Lung (tissue), 12 donors: ENCODE data around the gene SCAF1. TPM values are rescaled to one million over a fixed set of nuclear protein-coding genes. Genes with fewer than 3 reads are reported as not detected.

Experiments used
- ATAC-seq: fragments of 200-7000 bp; cut with Tn5 transposase; one replicate; pipeline ENCODE4 v1.9.1; 2020; ENCODE audit warnings: moderate number of reproducible peaks; ENCODE audit not compliant: insufficient read depth, low FRiP score
- DNase-seq, 3 donors: peaks; one replicate each; pipeline ENCODE4 v3.0.0-alpha.2; 2013 to 2017
- H3K27ac ChIP-seq, 2 donors: one replicate each; pipeline ENCODE4 v1.5.1; 2013; ENCODE audit warnings: mild to moderate bottlenecking in 2 of 2, moderate library complexity in 2 of 2, control low read depth in 1 of 2, inconsistent platforms in 1 of 2, low read depth in 1 of 2, low read length in 1 of 2
- H3K27me3 ChIP-seq, 3 donors: one replicate each; pipeline ENCODE4 v1.5.1; 2013; ENCODE audit warnings: low read length in 2 of 3; ENCODE audit not compliant: control insufficient read depth in 3 of 3, insufficient read depth in 3 of 3
- H3K36me3 ChIP-seq, 4 donors: one replicate each; pipeline ENCODE4 v1.5.1; 2013; ENCODE audit warnings: low read length in 4 of 4, mild to moderate bottlenecking in 1 of 4, moderate library complexity in 1 of 4; ENCODE audit not compliant: control insufficient read depth in 4 of 4, insufficient read depth in 4 of 4
- H3K4me1 ChIP-seq, 5 donors: one replicate each; pipeline ENCODE4 v1.5.1; 2013; ENCODE audit warnings: low read length in 5 of 5, mild to moderate bottlenecking in 2 of 5, moderate library complexity in 1 of 5; ENCODE audit not compliant: control insufficient read depth in 5 of 5, insufficient read depth in 5 of 5
- H3K4me3 ChIP-seq: one replicate; pipeline ENCODE4 v1.5.1; 2013; ENCODE audit warnings: mild to moderate bottlenecking, control low read depth, moderate library complexity
- H3K9ac ChIP-seq, 2 donors: one replicate each; pipeline ENCODE4 v1.5.1; 2013; ENCODE audit warnings: low read length in 2 of 2, control low read depth in 1 of 2; ENCODE audit not compliant: insufficient read depth in 1 of 2
- H3K9me3 ChIP-seq, 4 donors: one replicate each; pipeline ENCODE4 v1.5.1; 2013; ENCODE audit warnings: low read length in 3 of 4, mild to moderate bottlenecking in 1 of 4, moderate library complexity in 1 of 4; ENCODE audit not compliant: control insufficient read depth in 4 of 4, insufficient read depth in 3 of 4
- CTCF ChIP-seq: IDR thresholded peaks from 2 replicates; pipeline ENCODE4 v1.5.1; 2012; ENCODE audit warnings: mild to moderate bottlenecking; ENCODE audit errors: control extremely low read depth, extremely low read depth
- WGBS, 2 donors: extraction: QIAGEN DNeasy Blood & Tissue Kit; methylation state at CpG; one replicate each; pipeline ENCODE4 v1.1.7; 2013; 5-methylcytosine and 5-hydroxymethylcytosine counted together
- polyA plus RNA-seq, 2 donors: library from polyadenylated mRNA; stranded (reverse); fragments of 200-250 nt; gene quantifications; one replicate each; pipeline ENCODE4 v1.2.1, GENCODE V29; 2013
- total RNA-seq, 2 donors: library from RNA; depleted of rRNA in 1 of 2; stranded (reverse); fragments of >200 nt in 1 of 2; gene quantifications; one replicate each; pipeline ENCODE4 v1.2.1, GENCODE V29; 2014 to 2021
- donor health status: control.
- donor health status: control.
- donor health status: Bipolar disorder and iron deficiency.
- donor health status: healthy.
- donor health status: DM: yes; HTN: yes; CAD: no.

Gene SCAF1
- total and polyA plus RNA-seq, 4 donors: 22.5 to 80.2 (median 25.5) TPM

- no peak for TF ChIP-seq CTCF
- ATAC-seq (peak; percentile 84), DNase-seq (peak; percentile 100)
- Histone ChIP-seq H3K9me3 (no peaks in the 10 kb centered on the region), H3K4me3 (peak overlapping the region; percentile 83), H3K4me1 (peaks cover 9 to 36% (median 16%) of the 10 kb centered on the region in 5 donors), H3K27ac (peak overlapping the region; percentile 90 to 91), H3K27me3 (no peaks in the 10 kb centered on the region), H3K9ac (peak overlapping the region in 1 of 2 donors; percentile 81), H3K36me3 (peaks cover 0 to 10% (median 5%) of the 10 kb centered on the region in 4 donors)
- WGBS, 2 donors: 0% methylated on average over 34 of the region's 34 CpGs
Measured at GRCh38 chr19:49676784-49677230, 34.8 kb downstream of the SCAF1 start.

- H3K4me3 ChIP-seq: peak within 1 kb of the TSS; percentile 83
- ATAC-seq (no peak), DNase-seq (peak in 2 of 3 donors; percentile 72 to 79)
- peaks cover 0 to 16% (median 10%) of the 10 kb centered on the region in 4 donors for H3K36me3 ChIP-seq
- no peak for TF ChIP-seq CTCF
- H3K27ac ChIP-seq: peak within 1 kb of the TSS; percentile 90 to 93
- WGBS, 2 donors: 0 to 1% methylated on average over 46 to 57 of the region's 57 CpGs
- H3K4me1 ChIP-seq: peaks cover 9 to 31% (median 16%) of the 10 kb centered on the region in 5 donors
- H3K9ac ChIP-seq: peak within 1 kb of the TSS; percentile 44 to 88
- H3K27me3 ChIP-seq: no peaks in the 10 kb centered on the region
- no peaks in the 10 kb centered on the region for H3K9me3 ChIP-seq
Measured at GRCh38 chr19:49677231-49677900, 35.4 kb downstream of the SCAF1 start, which contains the start of gene PRMT1. Gene PRMT1, plus strand, starts transcription at chr19:49677271. Its CDS starts 10 bp downstream, at chr19:49677281.

- WGBS, 2 donors: 2 to 3% methylated on average over 21 of the region's 21 CpGs
- Histone ChIP-seq H3K9me3 (no peaks in the 10 kb centered on the region), H3K36me3 (peaks cover 0 to 21% (median 13%) of the 10 kb centered on the region in 4 donors), H3K4me1 (peaks cover 9 to 31% (median 16%) of the 10 kb centered on the region in 5 donors), H3K27me3 (no peaks in the 10 kb centered on the region), H3K27ac (peak overlapping the region; percentile 56 to 91), H3K9ac (peak overlapping the region; percentile 44 to 84), H3K4me3 (peak overlapping the region; percentile 83)
- ATAC-seq: no peak
- peak; percentile 51 for TF ChIP-seq CTCF
- DNase-seq: peak; percentile 91 to 94 (median 93)
Measured at GRCh38 chr19:49677901-49678674, 36.1 kb downstream of the SCAF1 start.
